ENCODE measurements around the gene IL1RAPL2.

Gene IL1RAPL2

DNA sequence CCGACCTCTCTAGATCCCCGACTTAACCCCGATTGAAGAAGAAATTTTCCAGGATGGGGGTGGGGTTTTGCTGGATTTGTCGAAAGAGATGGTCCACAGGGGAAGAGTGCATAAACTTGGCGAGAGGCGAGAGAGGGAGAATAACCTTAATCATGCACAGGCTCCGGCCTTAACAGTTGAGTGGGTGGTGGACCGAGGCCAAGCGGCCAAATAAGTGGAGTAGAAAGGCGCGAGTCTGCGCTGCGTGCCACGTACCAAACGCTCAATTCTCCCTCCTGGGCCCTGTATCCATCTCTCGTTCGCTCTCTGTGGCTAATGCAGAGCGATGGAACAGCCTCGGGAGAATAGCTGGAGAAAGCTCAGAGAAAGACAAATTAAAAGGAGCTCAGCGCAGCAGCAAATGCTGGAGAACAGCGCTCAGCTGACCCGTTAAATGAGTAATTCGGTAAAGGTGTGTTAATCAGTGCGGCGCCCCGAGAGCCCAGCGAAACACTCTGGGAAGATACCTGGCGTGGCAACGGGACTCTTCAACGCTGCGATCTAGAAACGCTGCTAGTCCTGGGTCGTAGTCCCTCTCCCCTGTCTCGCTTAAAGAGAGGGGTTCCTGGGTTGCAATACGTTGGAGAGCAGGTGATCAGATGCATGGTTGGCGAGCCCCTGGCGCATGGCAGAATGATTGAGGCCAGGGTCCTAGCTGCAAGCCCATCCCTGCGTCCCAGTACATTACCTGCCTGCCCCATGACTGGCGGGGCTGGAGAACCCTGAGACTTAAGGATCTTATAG is 887 bp upstream of the IL1RAPL2 start:
- Mint-ChIP-seq H3K27me3 (ENCODE audit: low read depth) (peaks cover 50% of the 10 kb centered on the region), H3K4me1 (no peaks in the 10 kb centered on the region)

GRCh38 chrX:104566681-104567501 is 892 bp downstream of the IL1RAPL2 start:
- peaks cover 8% of the 10 kb centered on the region for H3K9me3 Mint-ChIP-seq
- H3K4me1 Mint-ChIP-seq, result no peaks in the 10 kb centered on the region
- no peak for TF ChIP-seq CTCF (IDR thresholded peaks at IDR 0.05; ENCODE audit: unreplicated experiment in 3 of 3)
- H3K36me3 Mint-ChIP-seq (ENCODE audit: low read depth), result no peaks in the 10 kb centered on the region
- H3K27me3 Mint-ChIP-seq (ENCODE audit: low read depth), result peaks cover 62% of the 10 kb centered on the region
- no peak overlapping the region for H3K27ac Mint-ChIP-seq
- H3K4me3 Mint-ChIP-seq, result peak overlapping the region; percentile 86 to 91 (median 89)

More for the DNA sequence above, 887 bp upstream of the IL1RAPL2 start:
- Mint-ChIP-seq H3K9me3 (peaks cover 12% of the 10 kb centered on the region), H3K36me3 (ENCODE audit: low read depth) (no peaks in the 10 kb centered on the region), H3K27ac (no peak overlapping the region), H3K4me3 (peak overlapping the region in 1 of 3 experiments; percentile 86)
- TF ChIP-seq CTCF (IDR thresholded peaks at IDR 0.05; ENCODE audit: unreplicated experiment in 3 of 3), result no peak

GRCh38 chrX:104567506-104567905 is 1.5 kb downstream of the IL1RAPL2 start:
- no peaks in the 10 kb centered on the region for H3K4me1 Mint-ChIP-seq
- H3K27me3 Mint-ChIP-seq (ENCODE audit: low read depth), result peaks cover 62% of the 10 kb centered on the region
- TF ChIP-seq CTCF (IDR thresholded peaks at IDR 0.05; ENCODE audit: unreplicated experiment in 3 of 3), result no peak
- no peak overlapping the region for H3K27ac Mint-ChIP-seq
- no peaks in the 10 kb centered on the region for H3K36me3 Mint-ChIP-seq (ENCODE audit: low read depth)
- peak overlapping the region; percentile 86 to 91 (median 89) for H3K4me3 Mint-ChIP-seq
- H3K9me3 Mint-ChIP-seq, result peaks cover 3% of the 10 kb centered on the region

DNA sequence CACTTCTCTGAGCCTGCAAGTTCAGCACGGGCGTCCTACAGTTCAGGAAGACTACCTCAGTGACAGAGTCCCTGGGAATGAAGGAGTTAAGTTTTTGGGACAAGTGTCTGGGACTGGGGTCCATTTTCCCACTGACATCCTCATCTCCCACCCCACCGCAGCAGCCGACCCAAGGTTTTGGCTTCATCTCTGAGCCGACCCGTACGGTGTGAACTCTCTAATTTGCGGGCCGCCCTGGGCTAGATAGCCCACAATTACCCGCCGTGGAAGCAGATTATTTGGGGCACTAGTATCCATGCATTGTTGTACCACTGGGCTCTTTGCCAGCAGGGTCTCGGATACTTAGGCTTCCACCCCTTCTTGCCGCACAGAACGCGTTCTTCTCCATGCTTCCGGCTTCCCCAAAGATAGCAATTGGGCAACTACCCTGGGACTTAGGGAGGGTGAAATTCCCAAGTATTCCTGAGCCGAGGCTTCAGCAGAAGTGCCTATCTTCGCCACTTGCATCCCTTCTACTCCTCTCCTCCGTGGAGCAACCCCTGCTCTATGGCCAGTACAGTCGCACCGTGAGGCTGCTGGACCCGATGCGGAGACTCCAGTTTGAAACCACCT is 2.4 kb downstream of the IL1RAPL2 start:
- no peaks in the 10 kb centered on the region for H3K4me1 Mint-ChIP-seq
- H3K27ac Mint-ChIP-seq, result no peak overlapping the region
- peaks cover 3% of the 10 kb centered on the region for H3K9me3 Mint-ChIP-seq
- TF ChIP-seq CTCF (IDR thresholded peaks at IDR 0.05; ENCODE audit: unreplicated experiment in 3 of 3), result no peak
- peak overlapping the region; percentile 86 to 91 (median 89) for H3K4me3 Mint-ChIP-seq
- H3K27me3 Mint-ChIP-seq (ENCODE audit: low read depth), result peaks cover 62% of the 10 kb centered on the region
- H3K36me3 Mint-ChIP-seq (ENCODE audit: low read depth), result no peaks in the 10 kb centered on the region

DNA sequence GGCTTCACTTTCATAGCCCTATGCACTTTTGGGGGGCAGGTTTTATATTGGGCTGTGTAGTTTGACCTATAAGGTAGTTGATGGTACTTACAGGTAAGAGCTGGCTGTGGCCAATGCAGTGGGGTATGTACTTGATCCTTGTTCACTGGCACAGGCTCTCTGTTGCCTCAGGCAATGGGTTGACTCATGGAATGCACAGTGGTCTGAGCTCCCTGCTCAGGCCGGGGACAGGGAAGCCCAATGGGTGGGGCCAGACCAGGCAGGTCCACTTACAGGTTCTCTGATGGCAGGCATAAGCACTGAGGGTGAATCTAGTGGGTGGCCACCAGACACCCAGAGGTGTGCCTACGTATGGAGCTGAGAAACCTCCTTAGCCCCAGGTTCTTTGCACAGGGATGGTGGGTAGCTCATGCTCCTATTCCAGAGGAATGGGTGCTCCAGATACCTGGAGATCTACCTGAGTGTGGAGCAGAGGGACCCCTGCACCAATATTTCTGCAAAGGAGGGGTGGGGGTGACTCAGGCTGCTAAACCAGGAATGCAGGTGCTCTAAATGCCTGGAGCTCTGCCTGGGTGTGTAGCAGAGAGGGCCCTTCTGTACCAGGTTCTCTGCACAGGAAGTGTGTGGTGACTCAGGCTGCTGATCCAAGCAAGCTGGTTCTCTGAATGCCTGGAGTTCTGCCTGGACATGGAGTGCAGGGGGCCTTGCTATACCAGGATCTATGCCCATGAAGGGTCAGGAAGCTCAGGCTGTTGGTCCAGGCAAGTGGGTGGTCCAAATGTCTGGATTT is 52.3 kb downstream of the IL1RAPL2 start:
- H3K27ac Mint-ChIP-seq, result no peak overlapping the region
- no peak for TF ChIP-seq CTCF (IDR thresholded peaks at IDR 0.05; ENCODE audit: unreplicated experiment in 3 of 3)
- H3K4me1 Mint-ChIP-seq, result no peaks in the 10 kb centered on the region
- peaks cover 3% of the 10 kb centered on the region for H3K27me3 Mint-ChIP-seq (ENCODE audit: low read depth)
- H3K36me3 Mint-ChIP-seq (ENCODE audit: low read depth), result no peaks in the 10 kb centered on the region
- no peak overlapping the region for H3K4me3 Mint-ChIP-seq
- H3K9me3 Mint-ChIP-seq, result peaks cover 19% of the 10 kb centered on the region

Data from nephron (organoid).